DMS53 treated with DMSO at 0.1 percent for 48 hours (cell line): ENCODE measurements around the gene MTFR1L.

Experiments used
- DNase-seq: peaks from one replicate; lab custom pipeline; 2025; ENCODE audit not compliant: unreplicated experiment; lab: John Stamatoyannopoulos, UW

Gene MTFR1L

DNA sequence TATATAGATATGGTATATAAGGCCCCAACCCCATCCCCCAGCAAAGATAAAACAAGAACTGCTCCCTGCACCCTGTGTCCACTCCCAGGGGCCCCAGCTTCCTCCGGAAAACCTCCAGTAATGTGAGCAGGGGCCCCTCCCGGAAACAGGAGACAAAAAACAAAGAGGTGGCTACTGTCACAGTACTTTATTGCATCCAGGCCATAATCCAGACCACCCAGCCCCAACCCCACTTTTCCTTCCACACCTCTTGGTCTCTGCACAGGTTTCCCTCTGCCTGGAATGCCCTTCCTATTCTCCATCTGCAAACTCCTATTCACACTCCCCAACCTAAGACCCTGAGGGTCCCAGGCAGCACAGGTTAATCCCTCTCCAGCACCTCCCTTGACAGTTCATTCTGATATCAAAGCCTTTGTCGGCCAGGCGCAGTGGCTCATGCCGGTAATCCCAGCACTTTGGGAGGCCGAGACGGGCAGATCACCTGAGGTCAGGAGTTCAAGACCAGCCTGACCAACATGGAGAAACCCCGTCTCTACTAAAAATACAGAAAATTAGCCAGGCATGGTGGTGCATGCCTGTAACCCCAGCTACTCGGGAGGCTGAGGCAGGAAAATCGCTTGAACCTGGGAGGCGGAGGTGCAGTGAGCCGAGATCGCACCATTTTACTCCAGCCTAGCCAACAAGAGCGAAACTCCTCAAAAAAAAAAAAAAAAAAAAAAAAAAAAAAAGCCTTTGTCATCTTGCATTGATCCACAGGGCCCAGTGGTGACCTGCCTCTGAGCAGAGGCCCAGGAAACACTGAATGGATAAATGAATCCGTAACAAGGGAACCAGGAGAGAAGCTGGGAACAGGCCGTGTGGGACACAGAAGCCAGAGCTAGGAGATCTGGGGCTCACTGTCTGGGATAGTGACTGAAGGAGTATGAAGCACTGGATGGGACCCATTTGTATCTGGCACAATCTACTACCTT lies 41.8 kb downstream of the MTFR1L start:
- no peak for DNase-seq

DNA sequence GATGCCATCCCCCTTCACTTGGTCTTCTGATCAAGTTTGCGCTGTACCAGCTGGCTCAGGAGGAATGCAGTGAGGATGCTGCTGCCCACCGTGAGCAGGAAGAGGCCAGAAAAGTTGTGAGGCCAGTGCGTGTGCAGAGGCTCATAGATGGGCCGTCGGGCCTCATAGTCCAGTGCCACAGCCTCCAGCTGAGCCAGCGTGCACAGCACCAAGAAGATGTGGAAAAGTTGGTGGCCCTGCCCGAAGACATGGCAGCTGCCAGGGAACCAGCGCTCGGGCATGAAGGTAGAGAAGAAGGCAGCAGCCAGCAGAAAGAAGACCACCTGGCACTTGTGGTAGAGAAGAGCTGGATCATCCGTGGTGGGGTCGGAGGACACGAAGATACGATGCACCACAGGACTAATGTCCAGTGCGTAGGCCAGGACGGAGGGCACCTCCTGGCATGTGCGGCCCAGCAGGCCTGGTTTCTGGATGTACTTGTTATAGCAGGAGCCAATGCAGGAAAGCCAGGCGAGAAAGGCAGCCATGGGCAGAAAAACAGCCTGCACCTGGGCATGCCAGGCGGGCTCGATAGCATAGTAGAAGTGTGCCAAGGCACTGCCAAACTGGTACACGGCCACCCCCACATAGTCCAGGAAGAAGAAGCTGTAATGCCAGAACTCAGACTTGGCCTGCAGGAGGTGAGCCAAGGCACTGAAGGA lies 43.2 kb downstream of the MTFR1L start:
- no peak for DNase-seq

DNA sequence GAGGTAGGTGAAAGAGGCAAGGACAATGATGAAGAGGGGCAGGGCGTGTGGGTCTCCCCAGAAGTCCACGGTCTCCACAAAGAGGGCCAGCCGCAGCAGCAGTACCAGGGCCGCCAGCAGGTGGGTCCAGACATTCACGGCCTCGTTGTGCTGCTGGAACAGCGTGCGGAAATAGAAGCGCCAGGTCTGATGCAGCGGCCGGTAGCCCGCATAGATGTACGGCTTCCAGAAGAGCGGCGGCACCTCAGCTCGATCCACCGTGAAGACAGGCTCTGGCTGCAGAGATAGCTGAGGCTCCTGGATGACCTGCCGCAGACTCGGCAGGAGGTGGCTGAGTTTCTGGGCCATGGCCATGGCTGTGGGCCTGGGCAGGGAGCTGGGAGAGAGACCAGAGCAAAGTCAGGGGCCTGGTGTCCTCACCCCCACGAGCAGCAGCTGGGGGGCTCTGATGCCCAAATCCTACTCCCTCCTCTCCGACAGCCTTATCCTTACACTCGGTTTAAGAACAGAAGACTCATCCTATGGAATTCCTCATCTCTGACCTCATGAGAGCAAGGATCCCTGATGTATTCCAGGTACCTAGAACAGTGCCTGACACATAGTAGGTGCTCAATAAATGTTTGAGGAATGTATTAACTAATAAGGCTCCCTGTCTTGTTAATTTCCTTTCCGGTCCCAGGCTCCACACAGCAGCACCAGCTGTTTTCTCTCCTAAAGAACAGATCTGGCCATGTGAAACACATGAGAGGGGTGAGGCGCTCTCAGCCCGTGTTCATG lies 43.9 kb downstream of the MTFR1L start:
- no peak for DNase-seq

DNA sequence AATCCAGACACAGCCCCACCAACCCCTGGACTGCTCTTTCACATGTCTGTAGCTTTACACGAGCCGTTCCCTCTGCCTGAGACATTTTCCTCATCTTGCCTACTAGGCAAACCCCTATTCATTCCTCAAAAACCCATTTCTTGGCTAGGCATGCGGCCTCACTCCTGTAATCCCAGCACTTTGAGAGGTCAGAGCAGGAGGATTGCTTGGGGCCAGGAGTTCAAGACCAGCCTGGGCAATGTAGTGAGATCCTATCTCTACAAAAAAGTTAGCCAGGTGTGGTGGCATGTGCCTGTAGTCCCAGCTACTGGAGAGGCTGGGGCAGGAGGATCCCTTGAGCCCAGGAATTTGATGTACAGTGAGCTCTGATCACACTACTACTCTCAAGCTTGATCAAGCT lies 44.7 kb downstream of the MTFR1L start:
- no peak for DNase-seq

DNA sequence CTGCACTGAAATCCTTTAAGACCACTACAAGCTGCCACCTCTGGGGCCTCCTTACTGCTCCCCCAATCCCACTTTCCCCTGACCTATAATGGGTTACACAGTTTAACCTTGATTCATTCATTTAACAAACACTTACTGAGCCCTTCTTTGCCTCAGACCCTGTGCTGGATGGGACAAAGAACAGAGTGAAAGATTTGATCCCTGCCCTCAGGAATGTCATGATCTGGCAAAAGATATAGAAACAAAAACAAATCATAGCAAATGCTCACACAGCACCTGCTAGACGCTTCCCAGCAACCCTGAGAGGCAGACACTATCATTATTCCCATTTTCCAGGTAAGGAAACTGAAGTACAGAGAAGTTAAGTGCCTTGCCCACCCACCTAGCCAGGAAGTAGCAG lies 46.5 kb downstream of the MTFR1L start:
- DNase-seq = no peak

DNA sequence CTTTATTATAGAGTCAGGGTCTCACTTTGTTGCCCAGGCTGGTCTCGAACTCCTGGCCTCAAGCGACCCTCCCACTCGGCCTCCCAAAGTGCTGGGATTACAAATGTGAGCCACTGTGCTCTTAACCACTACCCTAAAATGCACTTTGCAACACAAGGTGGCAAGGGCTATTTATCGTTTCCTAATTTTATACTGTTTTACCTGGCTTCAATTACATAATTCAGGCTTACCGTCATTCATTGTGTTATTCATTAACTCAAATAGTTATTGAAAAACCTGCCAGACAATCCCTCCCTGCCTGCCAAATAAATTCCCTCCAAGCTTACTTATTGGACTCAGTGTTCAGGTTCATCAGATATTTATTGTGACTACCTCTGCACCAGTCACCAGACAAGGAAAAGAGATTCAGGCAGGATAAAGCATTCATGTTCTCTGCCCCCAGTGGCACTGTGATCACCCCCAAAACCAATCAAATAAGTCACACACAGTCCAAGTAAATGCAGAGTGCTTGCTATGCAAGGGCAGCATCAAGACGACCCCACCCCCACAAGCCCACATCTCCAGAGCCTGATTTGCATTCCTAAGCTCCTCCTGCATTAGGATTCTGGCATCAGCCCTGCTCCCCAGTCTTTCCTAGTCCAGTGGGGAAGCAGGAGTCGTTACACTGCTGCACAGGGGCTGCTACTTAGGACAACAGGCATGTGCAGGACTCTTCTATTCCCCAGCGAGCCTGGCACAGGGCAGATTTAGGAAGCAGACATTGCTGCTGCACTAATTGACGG lies 47.6 kb downstream of the MTFR1L start:
- DNase-seq = no peak

DNA sequence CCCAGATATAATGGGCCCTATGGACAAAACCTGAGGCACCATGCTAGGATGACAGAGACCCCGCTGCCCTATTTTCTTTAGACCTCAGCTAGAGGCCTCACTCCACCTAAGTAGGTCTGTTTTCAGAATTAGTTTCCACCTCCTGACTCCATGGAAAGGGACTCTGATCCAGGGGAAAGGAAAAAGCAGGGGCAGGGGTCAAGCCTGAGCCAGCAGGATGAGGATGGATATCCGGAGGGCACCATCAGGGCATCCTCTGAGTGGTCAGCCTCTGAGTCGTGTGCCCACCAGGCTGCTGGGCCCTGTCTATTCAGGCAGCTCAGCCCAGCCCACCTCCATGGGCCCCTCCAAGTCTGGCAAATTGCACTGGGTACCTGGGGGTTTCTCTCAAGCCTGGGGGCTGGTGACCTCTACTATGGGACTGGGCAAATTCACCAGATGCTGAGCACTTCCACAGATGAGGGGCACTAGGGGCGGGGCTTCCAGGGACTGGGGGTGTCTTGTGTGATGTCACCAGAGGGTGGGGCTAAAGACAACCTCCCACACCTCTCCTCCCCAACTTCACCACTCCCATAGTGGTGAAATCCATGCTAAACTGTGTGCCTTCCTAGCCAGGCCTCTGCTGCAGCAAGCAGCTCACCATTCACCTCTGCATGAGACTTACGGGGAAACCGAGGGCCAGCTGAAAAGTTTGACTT lies 50.3 kb downstream of the MTFR1L start:
- no peak for DNase-seq

DNA sequence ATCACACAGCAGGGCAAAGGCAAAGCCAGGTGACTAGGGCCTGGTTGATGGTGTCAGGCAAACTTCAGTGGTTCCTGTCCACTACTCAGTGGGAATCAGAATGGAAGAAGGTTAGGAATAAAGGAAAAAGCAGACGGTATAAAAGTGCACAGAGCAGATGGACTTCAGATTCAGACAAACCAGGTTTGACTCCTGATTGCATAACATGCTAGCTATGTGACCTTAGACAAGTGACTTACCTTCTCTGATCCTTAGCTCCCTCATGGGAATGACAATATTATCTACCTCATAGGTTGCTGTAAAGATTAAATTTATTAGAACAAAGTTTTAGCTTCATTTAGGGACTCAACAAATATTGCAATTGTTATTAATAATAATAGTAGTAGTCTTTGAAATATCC lies 50.9 kb downstream of the MTFR1L start:
- DNase-seq = no peak

DNA sequence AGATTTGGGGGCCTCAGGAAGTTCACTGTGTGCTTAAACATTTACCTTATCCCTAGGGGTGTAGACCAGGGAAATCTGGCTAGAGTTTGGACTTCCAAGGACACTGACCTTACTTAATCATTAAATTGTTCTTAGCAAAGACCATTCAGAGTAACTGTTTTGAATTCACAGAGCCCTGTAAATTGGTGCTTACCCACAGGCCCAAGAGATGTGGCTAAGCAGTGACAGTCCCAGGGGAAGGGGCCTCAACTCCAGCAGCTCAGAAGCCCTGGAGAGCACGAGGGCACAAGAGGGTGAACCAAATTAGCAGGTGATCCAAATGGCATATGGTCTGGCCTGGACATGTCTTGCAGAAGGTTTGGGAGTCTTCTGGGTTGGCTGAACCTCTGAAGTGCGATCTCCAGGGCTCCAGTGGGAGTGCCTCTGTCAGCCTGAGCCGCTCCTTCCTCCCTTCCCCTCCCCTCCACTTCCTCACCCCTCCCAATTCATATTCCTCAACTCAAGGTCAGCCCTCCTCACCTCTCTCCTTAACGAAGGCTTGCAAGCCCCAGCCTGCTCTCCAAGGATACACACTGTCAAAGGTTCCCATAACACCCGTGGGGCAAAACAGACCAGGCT lies 51.4 kb downstream of the MTFR1L start:
- DNase-seq = no peak

DNA sequence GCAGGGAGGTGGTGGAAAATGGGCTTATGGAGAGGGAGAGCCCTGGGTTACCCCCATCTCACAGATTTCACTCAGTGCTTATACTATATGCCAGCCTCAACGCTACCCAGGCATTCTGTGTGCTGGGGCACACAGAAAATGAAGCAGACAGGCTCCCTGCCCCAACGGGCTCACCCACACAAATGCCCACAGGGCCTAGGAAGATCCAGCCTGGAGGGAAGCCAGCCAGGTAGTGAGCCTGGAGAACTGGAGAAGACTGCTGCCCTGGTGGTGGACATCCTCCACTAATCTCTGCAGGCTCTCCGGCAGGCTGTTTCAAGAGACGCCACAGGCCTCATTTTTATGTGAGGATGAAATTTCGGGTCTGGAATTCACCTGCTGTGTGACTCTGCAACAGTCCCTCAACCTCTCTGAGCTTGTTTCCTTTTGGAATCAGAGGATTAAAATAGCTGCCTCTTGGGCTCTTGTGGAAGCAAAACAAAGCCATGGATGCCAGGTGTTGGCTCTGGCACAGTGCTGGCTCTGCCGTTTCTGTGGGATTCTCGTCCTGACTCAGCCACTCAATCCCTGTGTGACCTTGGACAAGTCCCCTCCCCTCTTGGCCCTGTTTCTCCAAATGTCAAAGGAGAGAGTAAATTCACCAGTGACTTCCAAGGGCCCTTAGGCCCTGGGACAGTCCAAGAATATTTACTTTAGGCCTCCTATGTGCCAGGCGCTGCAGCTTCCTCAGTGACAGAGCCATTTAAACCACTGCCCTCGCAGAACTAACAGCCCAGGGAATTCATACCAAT lies 52.1 kb downstream of the MTFR1L start:
- DNase-seq = no peak

DNA sequence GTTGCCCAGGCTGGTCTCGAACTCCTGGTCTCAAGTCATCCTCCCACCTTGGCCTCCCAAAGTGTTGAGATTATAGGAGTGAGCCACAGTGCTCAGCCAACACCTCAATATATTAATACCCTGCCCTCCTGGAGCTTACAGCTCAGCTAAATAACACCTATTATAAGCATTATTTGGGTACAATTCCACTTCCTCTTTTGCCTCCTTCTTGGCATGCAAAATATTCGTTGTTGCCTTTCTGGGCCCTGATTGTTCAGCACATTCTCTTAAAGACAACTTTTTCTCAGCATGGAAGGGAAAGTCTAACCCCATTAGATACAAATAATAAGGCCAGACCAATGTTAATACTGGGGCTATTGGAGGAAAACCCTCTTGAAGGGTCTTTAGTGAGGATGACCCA lies 53.0 kb downstream of the MTFR1L start:
- no peak for DNase-seq

DNA sequence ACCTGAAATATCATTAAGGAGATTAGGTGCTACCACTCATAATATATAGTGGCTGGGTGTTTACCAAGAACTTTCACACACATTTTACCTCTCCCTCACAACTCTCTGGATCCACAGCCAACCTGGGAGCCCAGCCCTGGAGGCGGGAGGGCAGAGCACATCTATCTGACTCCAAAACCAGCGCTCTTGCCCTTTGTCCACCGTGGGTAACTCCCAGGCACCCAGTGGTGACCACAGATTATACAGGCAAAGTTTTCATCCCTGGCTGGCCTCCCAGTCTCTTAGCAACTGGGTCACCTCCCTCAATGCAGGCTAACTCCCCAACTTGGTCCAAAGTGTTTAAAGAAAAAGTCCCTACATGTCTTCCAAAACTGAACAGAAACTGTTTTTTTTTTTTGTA lies 53.4 kb downstream of the MTFR1L start:
- no peak for DNase-seq

DNA sequence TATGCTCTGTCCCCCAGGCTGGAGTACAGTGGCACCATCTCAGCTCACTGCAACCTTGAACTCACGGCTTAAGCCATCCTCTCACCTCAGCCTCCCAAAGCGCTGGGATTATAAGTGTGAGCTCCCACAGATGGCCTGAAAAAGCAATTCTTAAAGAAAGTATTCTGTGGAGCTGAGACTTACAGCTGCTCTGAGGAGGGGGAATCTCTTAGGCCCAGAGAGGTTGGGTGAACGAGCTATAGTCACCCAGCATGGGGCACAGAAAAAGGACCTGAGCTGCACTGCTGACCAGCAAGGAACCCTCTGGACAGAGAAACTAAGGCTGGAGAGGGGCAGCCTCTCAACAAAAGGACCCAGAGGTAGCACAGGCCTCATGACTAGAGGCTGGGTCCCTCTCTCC lies 54.5 kb downstream of the MTFR1L start:
- DNase-seq = no peak

DNA sequence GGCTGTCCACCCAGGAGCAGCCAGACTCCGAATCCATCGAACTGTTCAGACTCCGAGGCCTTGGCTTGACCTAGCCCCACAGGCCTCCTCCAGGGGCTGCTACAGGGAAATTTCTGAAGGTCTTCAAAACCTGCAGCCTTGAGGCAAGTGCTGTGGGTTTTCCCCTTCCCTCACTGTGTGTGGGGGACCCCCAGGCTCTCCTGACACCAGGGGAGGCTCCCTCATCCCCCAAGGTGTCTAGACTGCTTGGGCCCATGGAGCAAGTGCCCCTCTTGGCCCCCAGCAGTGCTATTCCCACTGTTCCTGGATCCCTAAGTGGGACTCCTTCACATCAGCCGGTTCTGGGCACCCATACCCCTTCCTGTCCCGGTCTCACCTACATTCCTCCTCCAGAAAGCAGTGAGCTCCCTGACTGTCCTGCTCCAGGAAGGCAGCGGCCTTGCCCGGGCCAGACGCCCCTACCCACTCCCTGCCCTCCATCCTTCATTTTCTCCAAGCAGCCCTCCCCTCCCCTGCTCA lies 54.9 kb downstream of the MTFR1L start:
- no peak for DNase-seq

DNA sequence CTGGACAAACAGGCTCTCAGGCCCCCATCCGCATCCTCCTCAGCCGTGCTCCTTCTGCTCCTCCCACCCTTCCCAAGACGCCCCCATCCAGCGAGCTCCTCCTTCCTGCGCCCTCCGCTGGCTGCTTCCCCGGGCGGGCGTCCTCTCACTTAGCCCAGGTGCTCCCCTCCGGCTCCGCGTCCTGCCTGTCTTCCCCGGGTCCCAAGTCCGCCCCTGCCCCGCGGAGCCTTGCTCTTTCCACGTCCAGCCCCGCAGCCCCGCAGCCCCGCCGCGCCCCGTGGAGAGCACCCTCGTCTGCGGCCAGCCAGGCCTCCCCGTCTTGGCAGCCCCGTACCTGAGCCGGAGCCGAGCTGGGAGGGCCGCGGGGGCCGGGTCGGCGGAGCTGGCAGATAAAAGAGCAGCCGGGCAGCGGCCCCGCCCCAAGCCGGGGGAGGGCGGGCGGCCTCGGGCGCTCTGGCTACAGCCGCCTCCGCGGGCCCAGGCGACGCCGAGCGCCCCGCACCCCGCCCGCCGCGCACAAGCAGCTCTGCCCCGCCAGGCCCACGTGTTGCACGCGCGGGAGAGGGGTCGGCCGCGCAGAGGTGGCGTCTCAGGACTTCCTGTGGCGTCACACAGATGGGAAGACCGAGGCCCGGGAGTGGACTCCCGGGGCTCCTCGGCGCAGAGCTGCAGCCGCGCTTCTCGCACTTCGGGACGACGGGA lies 55.6 kb downstream of the MTFR1L start, which contains the start of gene PAQR7:
TSS of gene PAQR7 (minus strand) at position 555 of the 702 bp plus-strand sequence. CDS start 11,869 bp downstream, outside the sequence.
- peak; percentile 50 for DNase-seq

DNA sequence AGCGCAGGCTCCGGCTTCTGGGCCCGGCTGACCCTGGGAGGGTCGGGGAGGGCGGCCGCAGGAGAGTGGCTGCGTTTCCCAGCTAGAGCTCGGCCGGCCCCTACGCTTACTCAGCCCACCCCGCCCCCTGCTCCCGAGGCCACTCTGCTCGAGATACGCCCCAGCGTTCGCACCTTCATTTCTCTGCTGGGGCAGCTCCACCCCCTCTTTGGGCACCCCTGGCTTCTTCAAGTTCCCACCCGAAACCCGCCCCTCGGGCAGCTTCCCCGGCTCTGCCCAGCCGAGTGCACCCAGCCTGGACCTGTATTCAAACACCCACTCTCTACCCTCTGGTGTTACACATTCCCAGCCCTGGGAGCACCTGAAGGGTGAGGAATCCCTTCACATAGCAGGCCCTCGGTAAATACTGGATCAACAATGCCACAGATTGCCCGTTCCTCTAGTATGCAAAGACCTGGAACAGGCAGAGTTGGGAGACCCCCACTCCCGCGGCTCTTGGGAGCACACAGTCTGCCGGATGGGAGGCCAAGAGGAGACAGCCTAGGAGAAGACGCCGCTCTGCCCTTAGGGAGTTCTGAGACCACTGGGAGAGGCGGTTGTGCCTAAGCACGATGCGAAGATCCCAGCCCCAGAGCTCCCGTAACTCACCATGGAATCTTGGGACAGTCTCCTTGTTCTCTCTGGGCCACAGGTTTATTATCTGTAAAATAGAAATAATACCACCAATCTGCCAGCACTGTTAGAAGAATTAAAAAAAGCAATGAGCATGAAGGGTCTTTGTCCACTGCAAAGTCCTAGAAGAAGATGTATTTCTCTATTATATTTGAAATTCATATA lies 56.3 kb downstream of the MTFR1L start:
- no peak for DNase-seq

DNA sequence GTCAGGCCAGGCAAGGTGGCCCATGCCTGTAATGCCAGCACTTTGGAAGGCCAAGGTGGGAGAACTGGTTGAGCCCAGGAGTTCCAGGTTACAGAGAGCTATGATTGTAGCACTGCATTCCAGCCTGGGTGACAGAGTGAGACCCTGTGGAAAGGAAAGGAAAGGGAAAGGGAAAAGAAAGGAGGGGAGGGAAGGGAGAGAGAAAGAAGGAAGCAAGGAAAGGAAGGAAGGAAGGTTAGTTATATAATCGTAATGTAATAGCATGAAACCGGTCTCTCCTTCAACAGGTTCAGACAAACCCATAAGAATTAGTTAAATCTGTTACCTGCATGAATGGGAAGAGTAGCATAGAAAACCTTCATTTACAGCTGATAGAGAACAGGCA lies 56.9 kb downstream of the MTFR1L start:
- DNase-seq = no peak
